RPMI8226 (cell line): ENCODE results near the gene ACSM3.
"Not testable (repeated sequence)": the region's sequence is repeated elsewhere in the genome, so short reads cannot be mapped to it uniquely, and the experiment has no call there.

Experiments used
- DNase-seq: peaks from one replicate; pipeline ENCODE4 v3.0.0-alpha.2; 2015

ACSM3 gene

GRCh38 chr16:20755799-20756198 is 8.0 kb upstream of the ACSM3 start:
- DNase-seq: not testable (repeated sequence)

GRCh38 chr16:20760346-20760745 is 3.5 kb upstream of the ACSM3 start:
- DNase-seq: no peak

GRCh38 chr16:20761175-20761574 is 2.6 kb upstream of the ACSM3 start:
- DNase-seq: no peak

GRCh38 chr16:20762404-20763123 is 1.2 kb upstream of the ACSM3 start:
- DNase-seq: no peak

- DNase-seq: not testable (repeated sequence)
These were observed 634 bp downstream of the ACSM3 start for GRCh38 chr16:20764448-20764847.

GRCh38 chr16:20765732-20766131 is 1.9 kb downstream of the ACSM3 start:
- no peak for DNase-seq

GRCh38 chr16:20766294-20766693 is 2.5 kb downstream of the ACSM3 start:
- no peak for DNase-seq

GRCh38 chr16:20767577-20767976 is 3.8 kb downstream of the ACSM3 start:
- no peak for DNase-seq

GRCh38 chr16:20768121-20768520 is 4.3 kb downstream of the ACSM3 start:
- no peak for DNase-seq

GRCh38 chr16:20768818-20769217 is 5.0 kb downstream of the ACSM3 start:
- DNase-seq: no peak

- DNase-seq: no peak
These were observed 9.9 kb downstream of the ACSM3 start for GRCh38 chr16:20773679-20774078.

- peak; percentile 76 for DNase-seq
These were observed 11.0 kb downstream of the ACSM3 start for GRCh38 chr16:20774703-20775362.

GRCh38 chr16:20781697-20782096 is 17.9 kb downstream of the ACSM3 start:
- no peak for DNase-seq

- DNase-seq: no peak
These were observed 18.7 kb downstream of the ACSM3 start for GRCh38 chr16:20782470-20782869.

GRCh38 chr16:20784204-20784603 is 20.4 kb downstream of the ACSM3 start:
- no peak for DNase-seq

- no peak for DNase-seq
These were observed 25.3 kb downstream of the ACSM3 start for GRCh38 chr16:20789130-20789529.

GRCh38 chr16:20791923-20792612 is 28.3 kb downstream of the ACSM3 start:
- no peak for DNase-seq

- DNase-seq: no peak
These were observed 34.5 kb downstream of the ACSM3 start for GRCh38 chr16:20798364-20798763.

- peak; percentile 48 for DNase-seq
These were observed 35.8 kb downstream of the ACSM3 start for GRCh38 chr16:20799599-20799998.

- DNase-seq: no peak
These were observed 37.5 kb downstream of the ACSM3 start for GRCh38 chr16:20801278-20801677.

GRCh38 chr16:20803192-20803560 is 39.4 kb downstream of the ACSM3 start:
- DNase-seq: no peak

- DNase-seq: no peak
These were observed 39.9 kb downstream of the ACSM3 start for GRCh38 chr16:20803561-20804214.

GRCh38 chr16:20805684-20806167 is 41.9 kb downstream of the ACSM3 start:
- DNase-seq: not testable (repeated sequence)
